Peyer's patch (tissue), 4 donors: ENCODE data around the gene ACVR1.

ENCODE experiments used
- POLR2A ChIP-seq, 2 donors: fragments of 450-650 bp; IDR thresholded peaks; one replicate each; pipeline ENCODE4 v1.5.1; 2017; ENCODE audit warnings: antibody characterized with exemption in 2 of 2, mild to moderate bottlenecking in 2 of 2, moderate library complexity in 2 of 2
- TF ChIP-seq, protein P1 (sequence below), 6 experiments: fragments of 450-650 bp in 4 of 6; fragments of 200-600 bp in 2 of 6; sonication (generic) in 1 of 6; IDR thresholded peaks; one replicate each; pipeline ENCODE4 v1.5.1; 2017 to 2019; ENCODE audit warnings: antibody characterized with exemption in 6 of 6, mild to moderate bottlenecking in 3 of 6, moderate library complexity in 1 of 6

DNA sequence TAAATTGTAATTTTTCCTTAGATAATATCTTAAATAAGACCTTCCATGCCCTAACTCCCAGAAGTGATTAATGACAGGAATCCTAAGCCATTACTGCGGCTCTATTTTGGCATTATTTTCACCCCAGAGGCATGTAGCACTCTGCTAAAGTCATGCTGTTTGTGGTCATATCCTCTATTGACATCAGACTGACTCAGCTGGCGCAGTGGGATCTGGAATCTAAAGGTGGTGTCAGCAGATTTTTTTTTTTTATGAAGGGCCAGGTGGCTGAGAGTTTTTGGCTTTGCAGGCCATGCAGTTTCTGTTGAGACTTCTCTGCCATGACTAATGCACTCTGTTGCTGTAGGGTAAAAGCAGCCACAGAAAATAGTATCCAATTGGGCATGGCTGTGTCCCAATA lies 183.4 kb downstream of the ACVR1 start:
- TF ChIP-seq, protein P1, sequence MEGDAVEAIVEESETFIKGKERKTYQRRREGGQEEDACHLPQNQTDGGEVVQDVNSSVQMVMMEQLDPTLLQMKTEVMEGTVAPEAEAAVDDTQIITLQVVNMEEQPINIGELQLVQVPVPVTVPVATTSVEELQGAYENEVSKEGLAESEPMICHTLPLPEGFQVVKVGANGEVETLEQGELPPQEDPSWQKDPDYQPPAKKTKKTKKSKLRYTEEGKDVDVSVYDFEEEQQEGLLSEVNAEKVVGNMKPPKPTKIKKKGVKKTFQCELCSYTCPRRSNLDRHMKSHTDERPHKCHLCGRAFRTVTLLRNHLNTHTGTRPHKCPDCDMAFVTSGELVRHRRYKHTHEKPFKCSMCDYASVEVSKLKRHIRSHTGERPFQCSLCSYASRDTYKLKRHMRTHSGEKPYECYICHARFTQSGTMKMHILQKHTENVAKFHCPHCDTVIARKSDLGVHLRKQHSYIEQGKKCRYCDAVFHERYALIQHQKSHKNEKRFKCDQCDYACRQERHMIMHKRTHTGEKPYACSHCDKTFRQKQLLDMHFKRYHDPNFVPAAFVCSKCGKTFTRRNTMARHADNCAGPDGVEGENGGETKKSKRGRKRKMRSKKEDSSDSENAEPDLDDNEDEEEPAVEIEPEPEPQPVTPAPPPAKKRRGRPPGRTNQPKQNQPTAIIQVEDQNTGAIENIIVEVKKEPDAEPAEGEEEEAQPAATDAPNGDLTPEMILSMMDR (IDR thresholded peaks at IDR 0.05), result no peak
- TF ChIP-seq POLR2A (IDR thresholded peaks at IDR 0.05), result no peak
